GM19397 (cell line): ENCODE measurements around the gene MED26.
"Not testable (repeated sequence)": the region's sequence is repeated elsewhere in the genome, so short reads cannot be mapped to it uniquely, and the experiment has no call there.

Experiments used
- ATAC-seq: cut with Tn5 transposase; IDR thresholded peaks from one replicate; pipeline ENCODE4 v1.9.1; 2021; ENCODE audit warnings: mild to moderate bottlenecking, moderate library complexity; ENCODE audit not compliant: unreplicated experiment

The MED26 gene

GRCh38 chr19:16628183-16628983, at the start of gene MED26:
Gene MED26, minus strand, starts transcription at chr19:16628204. Its CDS starts 261 bp downstream, at chr19:16627943.
- ATAC-seq: peak; percentile 90

DNA sequence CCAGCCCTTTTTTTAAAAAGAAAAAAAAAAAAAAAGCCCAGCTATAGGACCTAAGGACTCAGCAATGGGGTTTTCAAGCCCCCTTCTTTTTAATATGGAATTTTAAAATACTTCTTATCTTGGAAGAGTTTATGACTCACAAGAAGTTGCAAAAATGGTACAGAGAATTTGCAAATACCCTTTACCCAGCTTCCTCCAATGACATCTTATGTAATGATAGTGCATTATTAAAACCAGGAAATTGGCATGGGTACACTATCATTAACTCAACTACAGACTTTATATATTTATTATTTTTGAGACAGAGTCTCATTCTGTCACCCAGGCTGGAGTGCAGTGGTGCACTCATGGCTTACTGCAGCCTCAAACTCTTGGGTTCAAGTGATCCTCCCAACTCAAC, 49.1 kb upstream of the MED26 start:
- ATAC-seq: no peak

- ATAC-seq: no peak
Observed at GRCh38 chr19:16676101-16676798, 48.2 kb upstream of the MED26 start.

GRCh38 chr19:16673839-16674238, 45.8 kb upstream of the MED26 start:
- ATAC-seq: not testable (repeated sequence)

GRCh38 chr19:16673231-16673630, 45.2 kb upstream of the MED26 start:
- no peak for ATAC-seq

GRCh38 chr19:16671652-16672274, 43.8 kb upstream of the MED26 start:
- ATAC-seq: no peak

- ATAC-seq: no peak
Observed at GRCh38 chr19:16670291-16670690, 42.3 kb upstream of the MED26 start.

- ATAC-seq: not testable (repeated sequence)
Observed at GRCh38 chr19:16668702-16669101, 40.7 kb upstream of the MED26 start.

DNA sequence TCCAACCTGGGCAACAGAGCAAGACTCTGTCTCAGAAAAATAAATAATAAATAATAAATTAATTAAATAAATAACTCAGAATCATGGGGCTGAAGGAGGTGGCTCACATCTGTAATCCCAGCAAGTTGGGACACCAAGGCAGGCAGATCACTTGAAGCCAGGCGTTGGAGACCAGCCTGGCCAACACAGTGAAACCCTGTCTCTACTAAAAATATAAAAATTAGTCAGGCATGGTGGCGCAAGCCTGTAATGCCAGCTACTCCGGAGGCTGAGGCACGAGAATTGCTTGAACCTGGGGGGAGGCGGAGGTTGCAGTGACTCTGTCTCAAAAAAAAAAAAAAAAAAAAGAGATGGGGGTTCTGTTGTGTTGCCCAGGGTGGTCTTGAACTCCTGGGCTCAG, 40.2 kb upstream of the MED26 start:
- ATAC-seq: no peak

DNA sequence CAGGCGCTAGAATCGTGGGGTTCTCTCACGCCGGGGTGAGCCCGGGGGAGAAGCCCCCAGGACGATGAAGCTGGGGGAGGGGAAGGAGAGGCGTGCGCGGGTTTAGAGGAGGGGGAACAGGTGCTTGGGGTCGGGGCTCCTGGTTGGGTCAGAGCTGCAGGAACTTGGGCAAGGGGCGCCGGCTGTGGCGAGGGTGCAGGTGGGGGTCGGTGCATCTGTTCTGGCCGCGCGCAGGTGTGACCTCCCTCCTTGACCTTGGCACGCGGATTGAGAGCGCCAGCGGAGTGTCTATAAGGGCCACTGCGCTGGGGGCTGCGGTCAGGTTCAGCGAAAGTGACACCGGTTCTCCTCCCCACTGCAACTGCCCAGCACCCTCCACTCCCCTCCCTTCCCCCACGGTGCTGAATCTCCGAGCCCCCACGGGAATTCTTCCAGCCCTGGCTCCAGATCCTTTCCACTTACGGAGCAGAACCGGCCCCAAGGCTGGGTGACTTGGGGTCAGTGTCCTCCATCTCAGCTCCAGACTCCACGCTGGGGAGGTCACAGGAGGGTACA, 33.6 kb upstream of the MED26 start:
- no peak for ATAC-seq

GRCh38 chr19:16660763-16661479, 32.9 kb upstream of the MED26 start, which contains the start of gene TMEM38A:
Gene TMEM38A, plus strand, starts transcription at chr19:16661139. Its CDS starts 79 bp downstream, at chr19:16661218.
- no peak for ATAC-seq

DNA sequence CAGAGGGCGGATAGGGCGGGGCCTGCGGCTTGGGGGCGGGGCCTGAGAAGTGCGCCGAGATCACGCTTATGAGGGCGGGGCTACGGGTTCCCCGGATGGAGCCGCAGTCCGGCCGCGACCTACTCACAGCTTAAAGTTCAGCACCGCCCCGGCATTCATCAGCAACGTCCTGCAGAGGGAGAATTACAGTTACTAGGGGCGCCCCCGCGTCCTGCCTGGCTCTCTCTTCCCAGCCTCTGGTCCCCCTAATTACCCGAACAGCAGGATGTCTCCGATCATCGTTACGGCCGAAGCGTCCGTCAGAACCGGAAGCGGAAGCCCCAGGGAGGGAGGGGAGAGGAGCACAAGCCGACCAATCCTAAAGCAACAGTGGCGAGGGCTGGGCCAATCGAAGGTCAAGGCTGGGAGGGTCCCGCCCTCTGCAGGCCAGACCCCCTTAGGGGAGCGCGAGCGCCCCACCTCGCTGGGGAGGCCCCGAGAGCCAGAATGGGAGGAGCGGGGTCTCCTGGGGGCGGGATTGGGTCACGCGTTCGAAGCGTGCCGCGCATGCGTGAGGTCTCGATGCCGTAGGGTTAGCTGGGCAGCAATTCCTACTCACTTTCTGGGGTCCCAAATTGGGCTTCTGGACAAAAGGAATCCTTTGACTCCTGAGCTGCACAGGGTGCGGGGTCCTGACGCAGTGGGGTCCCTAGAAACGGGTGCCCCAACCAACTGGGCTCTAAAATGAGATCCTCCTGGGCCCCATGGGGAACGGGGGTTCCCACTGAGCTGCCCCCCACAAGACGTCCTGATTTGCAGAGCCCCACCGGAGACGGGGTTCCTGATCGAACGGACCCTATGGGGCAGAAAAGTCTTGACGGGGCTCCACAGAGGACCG, 32.1 kb upstream of the MED26 start, which contains the start of gene SMIM7:
Gene SMIM7, minus strand, starts transcription at position 313 of the 877 bp plus-strand sequence. Its CDS starts 34 bp downstream, at position 279.
- ATAC-seq: peak; percentile 89

GRCh38 chr19:16659464-16659831, 31.4 kb upstream of the MED26 start:
- ATAC-seq: no peak

GRCh38 chr19:16657384-16657783, 29.4 kb upstream of the MED26 start:
- no peak for ATAC-seq

- no peak for ATAC-seq
Observed at GRCh38 chr19:16655727-16656126, 27.7 kb upstream of the MED26 start.

- no peak for ATAC-seq
Observed at GRCh38 chr19:16654627-16655026, 26.6 kb upstream of the MED26 start.

- ATAC-seq: no peak
Observed at GRCh38 chr19:16654140-16654539, 26.1 kb upstream of the MED26 start.

DNA sequence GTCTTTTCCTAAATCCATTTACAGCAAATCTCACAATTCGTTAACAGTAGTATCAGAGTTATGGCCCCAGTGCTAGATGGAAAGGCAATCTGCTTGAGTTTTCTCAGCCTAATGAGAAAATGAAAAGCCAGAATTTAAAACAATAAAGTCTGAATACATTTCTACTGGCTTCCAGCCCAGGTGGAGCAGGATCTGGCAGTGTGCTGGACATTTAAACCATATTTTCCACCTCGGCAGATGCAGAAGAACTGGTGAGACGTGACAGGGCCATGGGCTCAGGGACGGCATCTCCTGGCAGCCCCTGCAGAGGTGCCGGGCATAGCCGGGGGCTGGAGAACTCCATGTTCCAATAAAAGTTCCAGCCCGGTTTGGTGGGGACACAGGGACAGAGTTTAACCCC, 24.9 kb upstream of the MED26 start:
- no peak for ATAC-seq

DNA sequence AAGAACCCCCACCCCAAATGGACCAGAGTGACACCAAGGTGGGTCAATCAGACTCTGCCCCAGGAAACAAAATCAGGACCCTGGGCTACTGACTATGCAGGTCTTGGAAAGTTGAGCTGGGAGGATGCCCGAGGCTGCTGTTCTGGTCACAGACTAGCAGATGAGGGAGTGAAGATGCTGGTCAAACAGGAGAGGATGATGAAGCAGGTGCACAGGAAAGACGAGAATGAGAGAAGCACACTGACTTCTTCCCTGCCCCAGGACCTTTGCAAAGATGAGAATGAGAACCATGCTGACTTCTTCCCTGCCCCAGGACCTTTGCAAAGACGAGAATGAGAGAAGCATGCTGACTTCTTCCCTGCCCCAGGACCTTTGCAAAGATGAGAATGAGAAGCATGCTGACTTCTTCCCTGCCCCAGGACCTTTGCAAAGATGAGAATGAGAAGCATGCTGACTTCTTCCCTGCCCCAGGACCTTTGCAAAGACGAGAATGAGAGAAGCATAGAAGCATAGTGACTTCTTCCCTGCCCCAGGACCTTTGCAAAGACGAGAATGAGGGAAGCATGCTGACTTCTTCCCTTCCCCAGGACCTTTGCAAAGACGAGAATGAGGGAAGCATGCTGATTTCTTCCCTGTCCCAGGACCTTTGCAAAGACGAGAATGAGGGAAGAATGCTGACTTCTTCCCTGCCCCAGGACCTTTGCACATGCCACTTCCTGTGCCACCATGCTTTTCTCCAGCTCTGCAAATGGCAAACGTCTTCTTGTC, 23.6 kb upstream of the MED26 start:
- ATAC-seq: not testable (repeated sequence)
